ENCODE results near the gene VPS51. TPM values are rescaled to one million over a fixed set of nuclear protein-coding genes. Genes with fewer than 3 reads are reported as not detected.

VPS51 gene
- total and polyA plus RNA-seq, 4 donors, result 69.6 to 164 (median 124) TPM

DNA sequence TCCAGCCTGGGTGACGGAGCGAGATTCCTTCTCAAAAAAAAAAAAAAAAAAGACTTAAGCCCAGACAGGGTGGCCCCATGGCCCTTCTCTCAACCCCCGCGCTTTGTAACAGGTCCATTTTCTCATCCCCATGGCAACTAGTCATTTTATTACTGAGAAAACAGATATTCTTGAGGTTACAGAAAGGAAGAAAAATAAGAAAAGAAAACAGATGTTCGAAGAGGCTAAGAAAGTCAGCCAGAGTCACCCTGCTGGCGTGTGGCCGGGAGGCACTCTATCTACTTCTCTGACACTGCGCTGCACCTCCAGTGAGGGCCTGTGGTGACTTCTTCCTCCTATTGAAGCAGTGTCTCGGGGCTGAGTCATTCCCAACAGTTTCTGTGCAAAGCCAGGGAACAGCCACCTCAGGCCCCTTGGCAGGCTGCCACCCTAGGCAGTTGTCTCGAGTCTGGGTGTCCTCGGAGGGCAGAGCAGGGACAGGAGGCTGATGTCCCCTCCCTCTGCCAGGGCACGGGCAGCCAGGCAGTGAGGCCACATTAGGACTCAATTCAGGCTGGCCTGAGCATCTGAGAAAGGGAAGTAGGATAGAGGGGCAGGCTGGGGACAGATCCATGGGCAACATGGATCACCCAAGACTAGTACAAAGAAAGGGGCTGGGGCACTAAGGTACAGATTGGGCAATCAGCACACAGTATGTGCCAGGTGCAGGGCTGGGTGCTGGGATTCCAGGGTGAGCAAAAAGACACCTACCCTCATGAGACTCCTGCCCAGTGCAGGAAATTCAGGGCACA lies 54.7 kb downstream of the VPS51 start:
- no peaks in the 10 kb centered on the region for H3K9me3 ChIP-seq (ENCODE audit: control insufficient read depth in 4 of 4, insufficient read depth in 3 of 4, low read length in 3 of 4)
- ATAC-seq (ENCODE audit: insufficient read depth, low FRiP score) (peak; percentile 91), DNase-seq (peak; percentile 27 to 50 (median 39))
- no peaks in the 10 kb centered on the region for H3K27me3 ChIP-seq (ENCODE audit: control insufficient read depth in 3 of 3, insufficient read depth in 3 of 3, low read length in 2 of 3)
- H3K4me3 ChIP-seq, result no peak overlapping the region
- peaks cover 0 to 6% (median 3%) of the 10 kb centered on the region in 5 donors for H3K4me1 ChIP-seq (ENCODE audit: control insufficient read depth in 5 of 5, insufficient read depth in 5 of 5, low read length in 5 of 5)
- H3K9ac ChIP-seq (ENCODE audit: insufficient read depth in 1 of 2, low read length in 2 of 2), result peak overlapping the region in 1 of 2 donors; percentile 13
- TF ChIP-seq, protein P1, sequence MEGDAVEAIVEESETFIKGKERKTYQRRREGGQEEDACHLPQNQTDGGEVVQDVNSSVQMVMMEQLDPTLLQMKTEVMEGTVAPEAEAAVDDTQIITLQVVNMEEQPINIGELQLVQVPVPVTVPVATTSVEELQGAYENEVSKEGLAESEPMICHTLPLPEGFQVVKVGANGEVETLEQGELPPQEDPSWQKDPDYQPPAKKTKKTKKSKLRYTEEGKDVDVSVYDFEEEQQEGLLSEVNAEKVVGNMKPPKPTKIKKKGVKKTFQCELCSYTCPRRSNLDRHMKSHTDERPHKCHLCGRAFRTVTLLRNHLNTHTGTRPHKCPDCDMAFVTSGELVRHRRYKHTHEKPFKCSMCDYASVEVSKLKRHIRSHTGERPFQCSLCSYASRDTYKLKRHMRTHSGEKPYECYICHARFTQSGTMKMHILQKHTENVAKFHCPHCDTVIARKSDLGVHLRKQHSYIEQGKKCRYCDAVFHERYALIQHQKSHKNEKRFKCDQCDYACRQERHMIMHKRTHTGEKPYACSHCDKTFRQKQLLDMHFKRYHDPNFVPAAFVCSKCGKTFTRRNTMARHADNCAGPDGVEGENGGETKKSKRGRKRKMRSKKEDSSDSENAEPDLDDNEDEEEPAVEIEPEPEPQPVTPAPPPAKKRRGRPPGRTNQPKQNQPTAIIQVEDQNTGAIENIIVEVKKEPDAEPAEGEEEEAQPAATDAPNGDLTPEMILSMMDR (IDR thresholded peaks at IDR 0.05; ENCODE audit: control extremely low read depth, extremely low read depth), result no peak
- peak overlapping the region; percentile 82 to 85 for H3K27ac ChIP-seq (ENCODE audit: low read depth in 1 of 2, low read length in 1 of 2)
- WGBS, 2 donors, result 11 to 22% methylated on average over 12 of the region's 12 CpGs
- H3K36me3 ChIP-seq (ENCODE audit: control insufficient read depth in 4 of 4, insufficient read depth in 4 of 4, low read length in 4 of 4), result no peaks in the 10 kb centered on the region

DNA sequence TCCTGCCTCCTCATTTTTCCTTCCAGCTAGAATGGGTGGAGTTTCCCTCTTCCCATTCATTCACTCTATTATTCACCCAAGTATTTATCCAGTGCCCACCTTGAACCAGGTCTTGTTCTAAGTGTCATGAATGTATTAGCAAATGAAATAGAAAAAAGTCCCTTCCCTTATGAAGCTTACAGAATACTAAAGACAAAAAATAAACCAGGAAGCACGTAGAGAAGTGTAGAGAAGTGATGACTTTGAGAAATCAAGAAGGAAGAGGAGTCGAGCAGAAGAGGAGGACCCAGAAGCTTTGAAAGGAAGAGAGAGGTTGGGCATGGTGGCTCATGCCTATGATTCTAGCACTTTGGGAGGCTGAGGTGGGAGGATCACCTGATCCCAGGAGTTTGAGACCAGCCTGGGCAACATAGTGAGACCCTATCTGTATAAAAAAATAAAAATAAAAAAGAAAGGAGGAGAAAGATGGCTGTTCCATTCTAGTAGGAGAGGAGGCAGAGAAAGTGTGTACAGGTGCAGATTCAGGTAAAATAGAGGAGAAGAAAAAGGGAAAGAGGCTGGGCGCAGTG lies 55.4 kb downstream of the VPS51 start:
- H3K9me3 ChIP-seq (ENCODE audit: control insufficient read depth in 4 of 4, insufficient read depth in 3 of 4, low read length in 3 of 4), result no peaks in the 10 kb centered on the region
- no peak overlapping the region for H3K9ac ChIP-seq (ENCODE audit: insufficient read depth in 1 of 2, low read length in 2 of 2)
- peak overlapping the region; percentile 82 to 85 for H3K27ac ChIP-seq (ENCODE audit: low read depth in 1 of 2, low read length in 1 of 2)
- no peak for DNase-seq
- TF ChIP-seq, protein P1 (IDR thresholded peaks at IDR 0.05; ENCODE audit: control extremely low read depth, extremely low read depth), result no peak
- H3K4me1 ChIP-seq (ENCODE audit: control insufficient read depth in 5 of 5, insufficient read depth in 5 of 5, low read length in 5 of 5), result peaks cover 0 to 6% (median 3%) of the 10 kb centered on the region in 5 donors
- no peaks in the 10 kb centered on the region for H3K36me3 ChIP-seq (ENCODE audit: control insufficient read depth in 4 of 4, insufficient read depth in 4 of 4, low read length in 4 of 4)
- no peaks in the 10 kb centered on the region for H3K27me3 ChIP-seq (ENCODE audit: control insufficient read depth in 3 of 3, insufficient read depth in 3 of 3, low read length in 2 of 3)
- no peak for ATAC-seq (ENCODE audit: insufficient read depth, low FRiP score)
- no peak overlapping the region for H3K4me3 ChIP-seq
- WGBS, 2 donors, result 47 to 64% methylated on average over 3 of the region's 3 CpGs

DNA sequence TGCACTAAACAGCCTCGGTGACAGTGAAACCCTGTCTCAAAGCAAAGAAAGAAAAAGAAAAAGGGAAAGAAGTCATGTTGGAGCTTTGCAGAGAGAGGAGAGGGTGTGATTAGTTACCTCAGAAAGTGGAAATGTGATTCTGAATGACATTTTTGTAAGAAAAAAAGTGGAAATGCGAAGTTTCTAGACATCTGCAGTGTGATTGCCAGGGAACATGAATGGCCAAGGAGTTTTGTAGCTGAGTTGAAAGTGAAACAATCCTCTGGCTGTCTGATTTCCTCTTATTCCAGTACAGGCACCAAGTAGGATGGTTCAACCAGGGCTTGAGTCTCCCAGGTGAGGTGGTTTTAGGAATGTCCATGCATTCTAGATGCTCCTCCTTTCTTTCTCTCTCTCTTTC lies 56.1 kb downstream of the VPS51 start:
- H3K36me3 ChIP-seq (ENCODE audit: control insufficient read depth in 4 of 4, insufficient read depth in 4 of 4, low read length in 4 of 4), result no peaks in the 10 kb centered on the region
- peaks cover 0 to 6% (median 3%) of the 10 kb centered on the region in 5 donors for H3K4me1 ChIP-seq (ENCODE audit: control insufficient read depth in 5 of 5, insufficient read depth in 5 of 5, low read length in 5 of 5)
- H3K27ac ChIP-seq (ENCODE audit: low read depth in 1 of 2, low read length in 1 of 2), result no peak overlapping the region
- 70 to 71% methylated on average over 2 of the region's 2 CpGs for WGBS, 2 donors
- H3K27me3 ChIP-seq (ENCODE audit: control insufficient read depth in 3 of 3, insufficient read depth in 3 of 3, low read length in 2 of 3), result no peaks in the 10 kb centered on the region
- no peak for ATAC-seq (ENCODE audit: insufficient read depth, low FRiP score)
- H3K4me3 ChIP-seq, result no peak overlapping the region
- DNase-seq, result no peak
- H3K9me3 ChIP-seq (ENCODE audit: control insufficient read depth in 4 of 4, insufficient read depth in 3 of 4, low read length in 3 of 4), result no peaks in the 10 kb centered on the region
- H3K9ac ChIP-seq (ENCODE audit: insufficient read depth in 1 of 2, low read length in 2 of 2), result no peak overlapping the region
- TF ChIP-seq, protein P1 (IDR thresholded peaks at IDR 0.05; ENCODE audit: control extremely low read depth, extremely low read depth), result no peak

Measured in lung (tissue), 12 donors.